Spleen (tissue), 7 donors: ENCODE measurements around the gene REC8.

Experiments used
- POLR2A ChIP-seq, 3 donors: fragments of 450-650 bp; IDR thresholded peaks; one replicate each; pipeline ENCODE4 v1.5.1; 2017; ENCODE audit warnings: antibody characterized with exemption in 3 of 3, mild to moderate bottlenecking in 1 of 3
- TF ChIP-seq, protein P1 (sequence below), 11 experiments: fragments of 200-600 bp in 7 of 11; fragments of 450-650 bp in 4 of 11; sonication (generic) in 4 of 11; IDR thresholded peaks in 8 of 11; conservative IDR thresholded peaks in 3 of 11; 1 replicate in 7 of 11; 2 replicates in 4 of 11; pipeline versions ENCODE4 v1.4.0 to v1.8.0; 2016 to 2021; ENCODE audit warnings: antibody characterized with exemption in 11 of 11, inconsistent platforms in 4 of 11, mild to moderate bottlenecking in 1 of 11
- donor health status: DM: no; HTN: no; CAD: no; lungs with moderate emphysema.
- donor health status: DM: no; HTN: no; CAD: no.
- donor health status: DM: no; HTN: no; CAD: no.

- TF ChIP-seq, protein P1, sequence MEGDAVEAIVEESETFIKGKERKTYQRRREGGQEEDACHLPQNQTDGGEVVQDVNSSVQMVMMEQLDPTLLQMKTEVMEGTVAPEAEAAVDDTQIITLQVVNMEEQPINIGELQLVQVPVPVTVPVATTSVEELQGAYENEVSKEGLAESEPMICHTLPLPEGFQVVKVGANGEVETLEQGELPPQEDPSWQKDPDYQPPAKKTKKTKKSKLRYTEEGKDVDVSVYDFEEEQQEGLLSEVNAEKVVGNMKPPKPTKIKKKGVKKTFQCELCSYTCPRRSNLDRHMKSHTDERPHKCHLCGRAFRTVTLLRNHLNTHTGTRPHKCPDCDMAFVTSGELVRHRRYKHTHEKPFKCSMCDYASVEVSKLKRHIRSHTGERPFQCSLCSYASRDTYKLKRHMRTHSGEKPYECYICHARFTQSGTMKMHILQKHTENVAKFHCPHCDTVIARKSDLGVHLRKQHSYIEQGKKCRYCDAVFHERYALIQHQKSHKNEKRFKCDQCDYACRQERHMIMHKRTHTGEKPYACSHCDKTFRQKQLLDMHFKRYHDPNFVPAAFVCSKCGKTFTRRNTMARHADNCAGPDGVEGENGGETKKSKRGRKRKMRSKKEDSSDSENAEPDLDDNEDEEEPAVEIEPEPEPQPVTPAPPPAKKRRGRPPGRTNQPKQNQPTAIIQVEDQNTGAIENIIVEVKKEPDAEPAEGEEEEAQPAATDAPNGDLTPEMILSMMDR (IDR thresholded peaks at IDR 0.05 in 8 of 11, conservative IDR thresholded peaks at IDR 0.05 in 3 of 11): no peak
- no peak for TF ChIP-seq POLR2A (IDR thresholded peaks at IDR 0.05)
These were observed 10.4 kb downstream of the REC8 start for GRCh38 chr14:24182110-24182882.
